Stimulated activated CD4-positive, alpha-beta T cell treated with anti-CD3 and anti-CD28 coated beads, Interleukin-1b, Interleukin-23, amount 100 ng/mL, for 24 hours (primary cell): ENCODE data around the gene LTBP1.
"Not testable (repeated sequence)": the region's sequence is repeated elsewhere in the genome, so short reads cannot be mapped to it uniquely, and the experiment has no call there.

Experiments used
- DNase-seq, 4 experiments: peaks; one replicate each; pipeline ENCODE4 v3.0.0-alpha.2; 2020; ENCODE audit warnings: low read depth in 4 of 4, low spot score in 1 of 4

The LTBP1 gene, protein sequence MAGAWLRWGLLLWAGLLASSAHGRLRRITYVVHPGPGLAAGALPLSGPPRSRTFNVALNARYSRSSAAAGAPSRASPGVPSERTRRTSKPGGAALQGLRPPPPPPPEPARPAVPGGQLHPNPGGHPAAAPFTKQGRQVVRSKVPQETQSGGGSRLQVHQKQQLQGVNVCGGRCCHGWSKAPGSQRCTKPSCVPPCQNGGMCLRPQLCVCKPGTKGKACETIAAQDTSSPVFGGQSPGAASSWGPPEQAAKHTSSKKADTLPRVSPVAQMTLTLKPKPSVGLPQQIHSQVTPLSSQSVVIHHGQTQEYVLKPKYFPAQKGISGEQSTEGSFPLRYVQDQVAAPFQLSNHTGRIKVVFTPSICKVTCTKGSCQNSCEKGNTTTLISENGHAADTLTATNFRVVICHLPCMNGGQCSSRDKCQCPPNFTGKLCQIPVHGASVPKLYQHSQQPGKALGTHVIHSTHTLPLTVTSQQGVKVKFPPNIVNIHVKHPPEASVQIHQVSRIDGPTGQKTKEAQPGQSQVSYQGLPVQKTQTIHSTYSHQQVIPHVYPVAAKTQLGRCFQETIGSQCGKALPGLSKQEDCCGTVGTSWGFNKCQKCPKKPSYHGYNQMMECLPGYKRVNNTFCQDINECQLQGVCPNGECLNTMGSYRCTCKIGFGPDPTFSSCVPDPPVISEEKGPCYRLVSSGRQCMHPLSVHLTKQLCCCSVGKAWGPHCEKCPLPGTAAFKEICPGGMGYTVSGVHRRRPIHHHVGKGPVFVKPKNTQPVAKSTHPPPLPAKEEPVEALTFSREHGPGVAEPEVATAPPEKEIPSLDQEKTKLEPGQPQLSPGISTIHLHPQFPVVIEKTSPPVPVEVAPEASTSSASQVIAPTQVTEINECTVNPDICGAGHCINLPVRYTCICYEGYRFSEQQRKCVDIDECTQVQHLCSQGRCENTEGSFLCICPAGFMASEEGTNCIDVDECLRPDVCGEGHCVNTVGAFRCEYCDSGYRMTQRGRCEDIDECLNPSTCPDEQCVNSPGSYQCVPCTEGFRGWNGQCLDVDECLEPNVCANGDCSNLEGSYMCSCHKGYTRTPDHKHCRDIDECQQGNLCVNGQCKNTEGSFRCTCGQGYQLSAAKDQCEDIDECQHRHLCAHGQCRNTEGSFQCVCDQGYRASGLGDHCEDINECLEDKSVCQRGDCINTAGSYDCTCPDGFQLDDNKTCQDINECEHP (N-terminal part only)

DNA sequence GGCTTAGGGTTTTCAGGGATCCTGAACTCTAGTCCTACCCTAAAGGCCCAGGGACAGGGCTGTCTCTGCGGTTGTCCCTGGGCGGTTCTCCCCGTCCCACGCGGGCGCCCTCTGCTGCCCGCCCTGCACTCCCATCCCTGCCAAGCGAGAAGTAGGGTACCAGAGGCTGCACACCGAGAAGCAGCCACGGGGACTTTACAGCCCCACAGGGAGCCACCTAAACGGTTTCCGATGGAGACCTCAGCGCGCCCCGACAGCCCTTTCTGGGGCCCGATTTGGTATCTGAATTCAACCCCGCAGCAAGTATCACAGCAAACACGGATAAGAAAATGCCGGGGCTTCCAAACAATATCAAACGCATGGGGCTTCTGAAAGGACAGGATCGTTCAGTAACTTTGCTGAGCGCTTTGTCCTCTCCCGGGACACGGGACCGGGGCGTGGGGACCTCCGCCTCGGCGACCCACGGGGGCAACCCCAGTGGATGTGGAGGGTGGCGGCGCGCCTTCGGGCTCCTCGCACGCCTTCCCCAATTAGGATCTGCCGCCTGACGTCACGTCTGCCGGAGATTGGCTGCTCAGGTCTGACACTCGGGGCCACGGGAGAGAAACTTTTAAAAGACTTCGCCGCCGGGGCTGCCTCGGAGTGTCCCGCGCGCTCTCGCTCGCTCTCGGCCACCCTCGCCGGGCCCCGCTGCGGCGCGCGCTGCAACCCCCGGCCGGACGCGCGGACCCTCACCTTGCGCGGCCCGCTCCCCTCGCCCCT lies at the start of gene LTBP1:
Gene LTBP1, plus strand, starts transcription at position 640 of the 762 bp plus-strand sequence. CDS start 372 bp downstream, outside the sequence.
- peak; percentile 16 to 42 (median 35) for DNase-seq

DNA sequence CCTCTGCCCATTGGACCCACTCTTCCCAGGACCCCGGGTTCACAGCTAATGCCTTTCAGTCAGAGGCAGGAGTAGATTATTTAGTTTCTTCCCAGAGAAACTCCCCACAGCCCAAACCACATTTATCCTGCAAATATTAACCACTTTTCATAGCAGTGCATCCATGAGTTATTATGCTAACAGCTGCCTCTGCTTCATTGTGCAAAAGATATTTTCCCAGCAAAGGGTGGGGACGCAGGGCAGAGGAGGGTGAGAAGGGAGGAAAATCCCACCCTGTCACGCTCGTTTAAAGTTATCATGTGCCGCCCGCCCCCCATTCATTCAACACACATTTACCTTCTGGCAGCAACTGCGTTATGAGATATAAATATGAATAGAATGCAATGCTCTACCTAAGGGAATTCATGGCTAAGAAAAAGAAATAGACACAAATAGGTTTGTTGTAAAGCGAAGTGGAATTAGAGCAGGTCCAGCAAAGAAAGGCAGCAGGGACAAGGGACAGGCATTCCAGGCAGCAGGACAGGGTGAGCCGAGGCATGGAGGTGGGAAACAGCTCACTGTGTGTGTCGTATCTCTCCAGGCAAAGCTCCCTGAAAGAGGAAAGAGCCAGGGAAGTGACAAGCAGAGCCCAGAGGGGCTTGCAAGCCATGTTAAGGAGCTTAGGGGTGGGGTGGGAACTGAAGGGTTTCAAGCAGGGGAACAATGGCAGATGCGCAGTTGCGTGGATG lies 46.3 kb upstream of the LTBP1 start:
- DNase-seq: no peak

DNA sequence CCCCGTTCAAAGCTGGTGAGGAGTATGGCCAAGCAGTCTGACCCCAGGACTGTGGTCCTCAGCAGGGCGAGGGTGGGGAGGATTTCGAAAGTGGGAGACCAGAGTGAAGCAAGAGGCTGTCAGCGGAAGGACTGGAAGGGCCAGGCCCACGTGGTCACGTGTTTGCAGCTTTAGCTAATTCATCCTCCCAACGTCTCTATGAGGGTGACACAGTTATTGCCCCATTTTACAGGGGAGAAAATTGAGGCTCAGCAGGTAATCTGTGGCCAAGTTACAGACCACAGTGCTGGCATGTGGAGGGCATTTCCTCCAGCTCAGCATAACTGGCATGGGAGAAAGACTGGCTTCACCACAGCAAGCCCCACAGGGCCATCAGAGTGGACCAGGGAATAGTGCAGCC lies 45.4 kb upstream of the LTBP1 start:
- DNase-seq: no peak

DNA sequence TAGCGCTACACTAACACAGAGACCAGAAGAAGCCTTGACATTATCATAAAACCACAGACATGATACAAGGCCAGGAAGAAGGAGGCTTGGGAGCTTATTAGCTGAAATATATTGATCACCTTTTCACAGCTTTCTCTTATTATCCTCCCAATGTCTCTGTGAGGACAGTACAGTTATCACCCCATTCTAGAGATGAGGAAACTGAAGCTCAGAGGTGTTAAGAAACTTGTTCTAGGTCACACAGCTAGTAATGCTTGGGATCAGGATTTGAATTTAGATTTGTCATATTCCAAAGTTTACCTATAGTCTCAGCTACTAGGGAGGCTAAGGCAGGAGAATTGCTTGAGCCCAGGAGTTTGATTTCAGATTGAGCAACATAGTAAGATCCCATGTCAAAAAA lies 44.6 kb upstream of the LTBP1 start:
- no peak for DNase-seq

DNA sequence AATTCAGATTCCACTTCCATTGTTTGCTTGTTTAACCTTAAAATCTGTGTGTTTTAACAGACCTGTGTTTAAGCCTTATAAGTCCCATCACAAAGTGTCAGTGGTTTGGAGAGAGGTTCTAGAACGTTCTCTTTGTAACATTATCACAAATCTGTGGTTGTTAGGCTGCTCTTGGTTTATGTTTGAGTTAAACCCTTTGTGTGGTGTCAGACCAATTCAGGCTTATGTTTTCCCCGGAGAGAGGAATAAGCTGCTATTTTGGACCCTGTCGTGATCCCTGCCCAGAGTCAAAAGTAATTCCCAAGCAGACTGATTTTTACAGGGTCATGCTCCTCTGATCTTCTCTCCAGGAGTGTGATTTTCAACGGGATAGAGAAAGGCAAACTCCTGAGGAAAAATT lies 43.8 kb upstream of the LTBP1 start:
- no peak for DNase-seq

DNA sequence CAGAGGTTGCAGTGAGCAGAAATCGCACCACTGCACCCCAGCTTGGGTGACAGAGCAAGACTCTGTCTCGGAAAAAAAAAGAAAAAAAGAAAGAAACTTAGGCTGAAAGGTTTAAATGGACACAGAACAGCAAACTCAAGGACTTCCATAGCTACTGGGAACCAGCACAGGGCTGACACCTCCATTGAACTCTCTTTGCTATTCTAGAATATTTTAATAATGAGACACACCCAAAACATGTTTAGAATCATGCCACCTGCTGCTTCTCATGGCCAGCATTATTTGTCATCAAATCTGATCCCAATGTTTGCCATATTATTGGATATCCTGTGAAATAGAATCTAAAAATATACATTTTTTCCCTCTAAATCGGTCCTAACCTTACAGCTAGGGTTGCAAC lies 42.7 kb upstream of the LTBP1 start:
- DNase-seq: no peak

DNA sequence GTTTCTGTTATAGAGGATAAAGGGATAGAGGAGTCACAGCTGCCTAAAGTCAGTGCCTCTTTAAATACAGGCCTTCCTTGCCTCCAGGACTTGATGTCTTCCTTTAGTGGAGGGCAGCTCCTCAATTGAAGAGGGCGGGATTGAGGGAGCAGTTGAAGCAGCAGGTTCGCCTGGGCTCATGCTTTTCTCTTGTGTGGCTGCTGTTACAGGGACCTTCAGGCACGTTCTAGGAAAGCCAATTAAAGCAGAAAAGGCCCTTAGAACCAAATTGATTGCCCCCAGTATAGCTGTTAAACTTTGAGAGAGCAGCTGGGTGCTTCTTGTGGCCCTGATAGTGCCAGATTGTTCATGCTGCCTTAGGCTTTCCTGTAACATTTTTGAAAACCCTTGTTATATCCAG lies 42.0 kb upstream of the LTBP1 start:
- no peak for DNase-seq

DNA sequence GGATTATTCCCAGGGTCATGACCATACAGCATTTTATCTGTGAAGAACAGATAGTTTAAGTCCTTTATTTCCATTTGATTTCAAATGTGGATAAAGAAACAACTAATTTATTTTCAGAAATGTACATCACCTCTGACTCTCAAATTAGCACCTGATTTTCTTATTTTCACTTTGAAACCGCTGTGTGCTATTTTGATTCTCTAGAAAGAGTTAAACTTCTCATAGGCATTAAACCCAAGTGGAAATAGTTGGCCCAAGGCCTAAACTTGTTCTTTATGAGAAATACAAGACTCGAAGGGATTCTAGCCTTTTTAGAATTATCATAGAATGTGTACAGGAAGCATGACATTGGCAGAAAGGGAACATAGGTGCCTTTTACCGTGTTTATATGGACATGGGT lies 41.5 kb upstream of the LTBP1 start:
- no peak for DNase-seq

DNA sequence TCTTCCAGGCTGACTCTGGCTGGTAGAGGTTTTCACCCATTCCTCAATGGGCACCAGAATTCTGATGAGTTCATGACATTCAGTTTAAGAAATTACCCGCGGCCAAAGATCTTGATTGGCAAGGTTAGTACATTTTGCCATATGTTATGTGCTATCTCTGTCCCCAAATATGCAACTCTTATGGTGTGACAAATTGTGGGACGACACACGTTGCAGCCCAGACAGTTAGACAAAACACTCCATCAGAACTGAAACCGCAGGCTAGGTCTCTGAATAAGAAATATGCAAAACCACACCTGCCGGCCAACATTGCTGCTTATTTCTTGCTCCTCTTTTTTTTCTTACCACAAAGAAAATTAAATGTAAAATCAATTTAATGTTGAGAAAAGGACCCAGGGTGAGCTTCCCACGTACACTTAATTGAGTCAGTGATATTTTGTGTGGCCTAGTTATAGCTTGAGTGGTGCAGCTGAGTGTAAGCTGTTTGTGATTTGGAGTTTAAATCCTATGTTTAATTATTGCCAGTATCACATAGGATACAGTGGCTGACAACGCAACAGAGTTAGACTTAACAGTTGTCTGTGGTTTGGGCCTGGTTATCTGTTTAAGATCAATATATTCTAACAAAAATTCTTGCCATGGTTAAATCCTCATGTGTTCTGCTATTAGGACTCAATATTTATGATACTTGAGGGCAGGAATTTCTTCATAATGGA lies 35.7 kb upstream of the LTBP1 start:
- DNase-seq: no peak

DNA sequence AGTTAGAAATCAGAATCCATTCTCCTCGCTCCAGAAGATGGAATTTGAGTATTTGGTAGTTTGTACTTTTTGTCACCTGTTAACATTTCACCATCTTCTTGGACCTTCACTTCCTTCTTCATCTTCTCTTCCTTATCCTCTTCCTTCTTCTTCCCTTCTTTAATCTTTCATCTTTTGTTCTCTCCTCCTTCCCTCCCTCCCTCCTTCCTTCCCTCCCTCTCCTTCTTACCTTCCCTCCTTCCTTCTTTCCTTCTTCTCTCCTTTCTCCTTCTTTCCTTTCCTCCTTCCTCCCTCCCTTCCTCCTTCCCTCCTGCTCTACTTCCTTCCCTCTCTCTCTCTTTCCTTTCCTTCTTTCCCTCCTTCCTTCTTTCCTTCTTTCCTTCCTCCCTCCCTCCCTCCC lies 31.1 kb upstream of the LTBP1 start:
- no peak for DNase-seq

DNA sequence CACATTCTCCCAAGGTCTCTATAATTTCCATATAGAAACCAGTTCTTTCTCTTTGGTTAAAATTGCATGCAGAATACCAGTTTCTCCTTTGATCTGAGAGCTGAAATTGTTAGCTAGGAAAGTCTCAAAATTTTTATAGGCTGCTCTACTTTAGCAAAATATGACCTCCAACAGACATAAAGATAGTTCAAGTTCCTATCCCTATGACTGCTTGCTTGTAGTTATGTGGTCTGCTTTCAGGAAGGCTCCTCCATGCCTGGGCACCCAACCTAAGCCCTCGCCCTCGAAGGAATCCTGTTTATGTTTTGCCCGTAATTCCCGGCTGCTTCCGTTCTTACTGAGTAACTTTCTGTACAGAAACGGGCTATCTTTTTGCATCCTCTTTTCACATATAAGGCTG lies 28.0 kb upstream of the LTBP1 start:
- DNase-seq: no peak

DNA sequence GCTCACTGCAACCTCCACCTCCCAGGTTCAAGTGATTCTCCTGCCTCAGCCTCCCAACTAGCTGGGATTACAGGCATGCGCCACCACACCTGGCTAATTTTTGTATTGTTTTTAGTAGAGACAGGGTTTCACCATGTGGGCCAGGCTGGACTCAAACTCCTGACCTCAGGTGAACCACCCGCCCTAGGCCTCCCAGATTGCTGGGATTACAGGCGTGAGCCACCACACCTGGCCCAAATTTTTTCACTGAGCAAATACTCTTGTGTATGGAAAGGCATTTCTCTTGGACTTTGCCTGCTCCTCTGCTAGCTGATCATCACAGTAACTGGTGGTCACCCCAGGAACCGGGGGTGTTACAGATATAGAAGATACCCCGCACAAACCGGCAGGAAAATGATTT lies 26.9 kb upstream of the LTBP1 start:
- not testable (repeated sequence) for DNase-seq

DNA sequence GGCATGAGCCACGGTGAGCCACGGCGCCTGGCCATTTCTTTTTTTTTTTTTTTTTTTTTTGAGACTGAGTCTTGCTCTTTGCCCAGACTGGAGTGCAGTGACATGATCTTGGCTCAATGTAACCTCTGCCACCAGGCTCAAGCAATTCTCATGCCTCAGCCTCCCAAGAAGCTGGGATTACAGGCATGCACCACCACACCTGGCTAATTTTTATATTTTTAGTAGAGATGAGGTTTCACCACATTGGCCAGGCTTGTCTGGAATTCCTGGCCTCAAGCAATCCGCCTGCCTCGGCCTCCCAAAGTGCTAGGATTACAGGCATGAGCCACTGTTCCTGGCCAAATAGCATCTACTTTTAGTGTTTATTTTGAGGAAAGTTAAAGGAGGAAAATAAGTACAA lies 25.3 kb upstream of the LTBP1 start:
- not testable (repeated sequence) for DNase-seq

DNA sequence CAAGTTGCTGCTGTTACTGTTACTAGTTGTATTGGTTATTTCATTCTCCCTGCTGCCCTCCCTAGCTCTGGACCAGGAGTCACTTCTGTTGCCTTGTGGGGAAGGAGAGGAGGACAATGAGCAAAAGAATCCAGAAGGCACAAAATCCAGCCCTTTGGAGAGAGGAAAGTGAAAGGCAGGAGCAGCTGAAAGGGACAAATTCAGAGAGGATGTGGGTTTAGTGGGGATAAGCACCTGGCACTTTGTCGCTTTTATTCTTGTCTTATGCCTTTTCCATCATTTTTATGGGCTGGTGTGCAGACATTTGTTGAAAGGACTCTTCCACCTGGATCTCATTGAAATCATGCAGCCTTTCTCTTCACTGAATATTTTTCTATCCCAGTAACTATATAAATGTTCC lies 24.3 kb upstream of the LTBP1 start:
- DNase-seq: no peak

DNA sequence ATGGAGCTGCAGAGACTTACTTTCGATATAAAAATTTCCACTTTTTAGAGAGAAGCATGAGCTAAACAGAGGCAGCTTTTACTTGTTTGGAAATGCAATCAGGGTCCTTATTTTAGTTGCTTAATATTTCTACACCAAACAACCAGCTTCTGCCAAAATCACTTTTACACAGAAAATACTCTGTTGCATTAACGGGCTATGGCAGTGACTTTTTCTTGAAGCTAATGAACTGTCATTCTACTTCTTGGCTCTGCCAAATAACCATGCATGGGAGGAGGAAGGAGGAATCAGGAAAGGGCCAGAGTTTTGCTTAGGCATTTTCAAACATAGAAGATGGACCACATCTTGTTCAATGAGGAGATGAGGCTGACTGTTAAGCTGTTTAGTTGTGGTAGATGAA lies 23.6 kb upstream of the LTBP1 start:
- no peak for DNase-seq

DNA sequence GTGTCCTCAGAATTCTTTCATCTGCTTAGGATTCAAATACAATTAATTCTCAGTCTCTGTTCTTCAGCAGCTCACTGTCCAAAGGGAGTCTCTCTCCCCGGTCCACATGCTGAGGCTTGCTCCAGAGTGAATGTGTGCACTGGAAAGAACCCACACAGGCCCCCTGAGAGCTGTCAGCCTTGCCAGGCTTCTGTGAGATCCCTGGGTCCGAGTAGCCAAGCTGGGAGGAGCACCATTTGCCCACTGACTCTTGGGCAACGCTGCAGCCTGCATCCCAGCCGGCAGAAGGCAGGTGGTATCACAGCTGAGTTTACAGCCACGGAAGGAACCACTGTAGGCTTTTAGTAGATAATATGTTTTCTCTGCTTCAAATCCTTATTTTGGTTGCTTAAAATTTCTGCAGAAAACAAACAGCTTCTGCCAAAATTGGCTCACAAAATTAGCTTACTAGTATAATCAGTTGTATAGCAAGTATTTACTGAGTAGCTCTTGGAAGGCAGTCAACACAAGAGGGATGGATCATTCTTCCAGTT lies 21.4 kb upstream of the LTBP1 start:
- DNase-seq: no peak

DNA sequence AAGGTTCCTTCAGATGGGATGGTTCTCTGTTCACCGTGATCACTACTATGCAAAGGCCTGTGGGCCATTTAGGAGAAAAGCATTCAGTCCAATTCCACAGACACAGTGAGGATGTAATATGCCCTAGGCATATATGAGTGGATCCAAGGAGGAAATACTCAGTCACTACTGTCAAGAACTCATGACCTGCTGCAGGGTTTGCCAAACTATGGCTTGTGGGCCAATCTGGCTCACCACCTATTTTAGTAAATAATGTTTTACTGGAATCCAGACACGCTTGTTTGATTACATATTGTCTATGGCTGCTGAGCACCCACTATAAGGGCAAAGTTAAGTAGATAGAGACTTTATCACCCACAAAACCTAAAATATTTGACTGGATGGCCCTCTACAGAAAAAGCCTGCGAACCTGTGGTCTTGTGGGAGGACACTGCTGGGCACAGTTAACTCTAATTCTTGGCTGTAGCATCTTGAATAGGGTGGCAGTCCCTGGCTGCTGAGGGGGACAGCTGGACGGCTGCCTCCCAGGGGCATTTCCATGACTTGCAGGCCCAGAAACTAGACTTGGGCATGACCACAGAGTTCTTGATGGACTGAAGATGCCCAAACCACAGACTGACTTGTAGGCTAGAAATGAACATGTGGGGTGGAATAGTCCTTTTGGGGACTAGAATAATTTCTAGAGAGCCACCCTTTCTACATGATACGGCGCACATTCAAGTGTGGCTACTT lies 20.6 kb upstream of the LTBP1 start:
- no peak for DNase-seq

DNA sequence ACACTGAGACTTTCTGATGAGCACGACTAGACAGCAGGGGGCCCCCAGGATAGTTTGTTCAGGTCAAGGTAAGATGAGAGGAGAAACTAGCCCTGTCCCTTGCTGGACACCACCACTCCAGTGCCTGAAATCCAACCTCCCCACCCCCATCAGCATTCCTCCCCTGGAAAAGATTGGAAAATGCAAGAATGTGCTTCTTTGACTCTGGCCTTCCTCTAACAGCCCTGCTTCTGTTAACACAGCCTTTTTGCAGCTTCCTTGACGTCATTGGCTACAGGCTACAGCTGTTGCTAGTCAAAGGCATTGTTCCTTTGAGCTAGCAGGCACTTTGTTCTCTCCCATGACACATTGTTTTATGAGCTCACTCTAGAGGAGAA lies 20.1 kb upstream of the LTBP1 start:
- no peak for DNase-seq

DNA sequence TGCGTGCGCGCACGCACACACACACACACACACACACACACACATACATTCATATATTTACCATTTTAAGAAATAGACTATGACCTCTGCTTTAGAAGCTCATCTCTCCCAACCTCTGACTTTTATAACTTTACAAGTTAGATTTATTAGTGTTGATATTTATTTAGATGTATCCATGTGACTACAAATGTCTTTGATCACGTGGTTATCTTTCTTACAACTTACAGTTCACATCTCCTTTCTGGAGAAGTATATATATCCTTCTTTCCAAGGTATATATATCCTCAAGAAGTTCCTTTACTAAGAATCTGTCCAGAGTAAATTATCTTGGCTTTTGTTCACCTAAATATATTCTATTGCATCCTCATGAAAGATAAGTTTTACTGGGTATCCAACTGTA lies 16.3 kb upstream of the LTBP1 start:
- no peak for DNase-seq
